Measurements from ENCODE around the gene NMB. TPM values are rescaled to one million over a fixed set of nuclear protein-coding genes. Genes with fewer than 3 reads are reported as not detected.

NMB gene
- total RNA-seq, 1 experiment from 2014 or later = 7.1 TPM

GRCh38 chr15:84605554-84605882, 52.5 kb downstream of the NMB start:
- no peaks in the 10 kb centered on the region for H3K9me3 Mint-ChIP-seq (ENCODE audit: unreplicated experiment)
- no peak overlapping the region for H3K27ac Mint-ChIP-seq (ENCODE audit: low read depth, unreplicated experiment)
- BruUV-seq (replicated peaks) = no TSS peak
- POLR2A ChIA-PET = interaction anchor here (0.5 kb wide), 1 partner anchor 34 kb away, joined by 3 read pairs; no protein-coding TSS in a partner anchor
- no peak for TF ChIP-seq CTCF (IDR thresholded peaks at IDR 0.05; ENCODE audit: unreplicated experiment)
- no peak overlapping the region for H3K4me3 Mint-ChIP-seq (ENCODE audit: unreplicated experiment)
- H3K4me1 Mint-ChIP-seq (ENCODE audit: insufficient read depth, unreplicated experiment) = no peaks in the 10 kb centered on the region
- H3K27me3 Mint-ChIP-seq (ENCODE audit: insufficient read depth, unreplicated experiment) = no peaks in the 10 kb centered on the region
- DNase-seq (ENCODE audit: unreplicated experiment) = no peak
- intact Hi-C loops (cut with micrococcal nuclease) = no loop called here
- CTCF ChIA-PET = no interaction called here
- peaks cover 15% of the 10 kb centered on the region for H3K36me3 Mint-ChIP-seq (ENCODE audit: insufficient read depth, unreplicated experiment)

Other genes starting within 250 kb of the NMB start
- 4.2 and 4.3 TPM in 2 replicates for gene ZSCAN2, start 57.2 kb downstream of the NMB start, total RNA-seq (2022)
- 40.9 and 42.1 TPM in 2 replicates for gene WDR73, start 3.9 kb downstream of the NMB start, total RNA-seq (2022)
- 192 and 197 TPM in 2 replicates for gene SEC11A, start 57.9 kb upstream of the NMB start, total RNA-seq (2022)
- 27.0 and 27.5 TPM in 2 replicates for gene ZNF592, start 90.4 kb upstream of the NMB start, total RNA-seq (2022)
- 0.07 and 0.10 TPM in 2 replicates for gene ALPK3, start 159.2 kb upstream of the NMB start, total RNA-seq (2022)
- gene SLC28A1, start 226.5 kb upstream of the NMB start, total RNA-seq (2022) = not detected in 2 replicates